ENCODE results near the gene HLA-A. TPM values are rescaled to one million over a fixed set of nuclear protein-coding genes. Genes with fewer than 3 reads are reported as not detected.

Gene HLA-A
- total and polyA plus RNA-seq, 2 of the 13 experiments (the other 11 are each of a cell fraction or from before 2014, with no cell fraction given): 345 to 527 TPM

DNA sequence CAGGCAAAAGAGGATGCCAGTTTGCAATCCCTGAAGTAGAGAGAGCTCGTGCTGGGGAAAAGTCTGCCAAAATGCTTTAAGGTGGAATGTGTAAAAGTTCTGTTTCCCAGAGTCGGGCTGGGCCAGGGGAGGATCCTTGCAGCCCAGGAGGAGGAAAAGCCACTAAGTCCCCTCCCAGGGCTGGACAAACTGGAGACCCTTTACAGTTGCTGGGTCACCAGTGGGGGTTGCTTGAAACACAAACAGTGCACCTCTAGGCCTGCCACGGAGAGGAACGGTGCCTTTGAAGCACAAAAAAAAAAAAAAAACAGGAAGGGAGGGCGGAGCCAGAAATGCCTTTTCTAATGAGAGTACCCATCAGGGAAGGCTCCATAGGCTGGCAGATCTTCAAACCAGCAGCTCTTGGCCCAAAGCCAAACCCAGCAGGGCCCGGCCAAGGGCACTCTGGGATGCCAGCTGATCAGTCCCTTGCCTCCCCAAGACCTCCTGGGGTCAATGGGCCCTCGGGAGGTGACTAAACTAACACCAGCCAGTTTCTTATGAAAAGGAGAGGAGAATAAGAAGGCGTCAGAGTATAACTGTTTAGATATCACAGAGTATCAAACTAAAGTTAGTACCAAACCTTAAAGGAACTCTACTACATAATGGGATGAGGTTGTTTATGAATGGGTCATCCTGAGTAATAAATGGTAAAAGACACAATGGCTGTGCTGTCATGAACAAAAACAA lies 23.7 kb downstream of the HLA-A start (continued):
- TF ChIP-seq RXRB (CRISPR knock-in tag; IDR thresholded peaks at IDR 0.05; ENCODE audit: borderline replicate concordance) (peak; percentile 67), ZSCAN30 (CRISPR knock-in tag; IDR thresholded peaks at IDR 0.05) (no peak), TGIF2 (CRISPR knock-in tag; IDR thresholded peaks at IDR 0.05) (0 out of 2 replicates have a peak, but pooled peaks have one; percentile 37), SALL2 (CRISPR knock-in tag; IDR thresholded peaks at IDR 0.05) (no peak), GABPB1 (CRISPR knock-in tag; IDR thresholded peaks at IDR 0.05) (peak; percentile 51), IKZF1 (IDR thresholded peaks at IDR 0.05) (no peak), ZNF761 (CRISPR knock-in tag; conservative IDR thresholded peaks at IDR 0.05) (no peak; the same call in 1 of the 2 replicates), TCF7 (IDR thresholded peaks at IDR 0.05; ENCODE audit: low read depth) (peak; percentile 96), SP4 (CRISPR knock-in tag; IDR thresholded peaks at IDR 0.05) (no peak; the same call in 1 of the 2 replicates), POLR2G (IDR thresholded peaks at IDR 0.05; ENCODE audit: low read depth, low read length) (peak; percentile 81), KDM5A (IDR thresholded peaks at IDR 0.05; ENCODE audit: borderline replicate concordance, low read length) (no peak), STAT5B (CRISPR knock-in tag; IDR thresholded peaks at IDR 0.05) (no peak), ZSCAN12 (CRISPR knock-in tag; IDR thresholded peaks at IDR 0.05) (no peak), FOXA3 (CRISPR knock-in tag; IDR thresholded peaks at IDR 0.05) (peak; percentile 66), STAT6 (CRISPR knock-in tag; IDR thresholded peaks at IDR 0.05; ENCODE audit: borderline replicate concordance) (0 out of 2 replicates have a peak, but pooled peaks have one; percentile 71), HOMEZ (CRISPR knock-in tag; IDR thresholded peaks at IDR 0.05; ENCODE audit: low read depth) (no peak), ZNF484 (CRISPR knock-in tag; IDR thresholded peaks at IDR 0.05; ENCODE audit: borderline replicate concordance, low read depth) (no peak), HOXA9 (CRISPR knock-in tag; IDR thresholded peaks at IDR 0.05; ENCODE audit: borderline replicate concordance) (no peak), ZNF790 (CRISPR knock-in tag; IDR thresholded peaks at IDR 0.05; ENCODE audit: borderline replicate concordance) (no peak)
- TF ChIP-seq, protein P1, sequence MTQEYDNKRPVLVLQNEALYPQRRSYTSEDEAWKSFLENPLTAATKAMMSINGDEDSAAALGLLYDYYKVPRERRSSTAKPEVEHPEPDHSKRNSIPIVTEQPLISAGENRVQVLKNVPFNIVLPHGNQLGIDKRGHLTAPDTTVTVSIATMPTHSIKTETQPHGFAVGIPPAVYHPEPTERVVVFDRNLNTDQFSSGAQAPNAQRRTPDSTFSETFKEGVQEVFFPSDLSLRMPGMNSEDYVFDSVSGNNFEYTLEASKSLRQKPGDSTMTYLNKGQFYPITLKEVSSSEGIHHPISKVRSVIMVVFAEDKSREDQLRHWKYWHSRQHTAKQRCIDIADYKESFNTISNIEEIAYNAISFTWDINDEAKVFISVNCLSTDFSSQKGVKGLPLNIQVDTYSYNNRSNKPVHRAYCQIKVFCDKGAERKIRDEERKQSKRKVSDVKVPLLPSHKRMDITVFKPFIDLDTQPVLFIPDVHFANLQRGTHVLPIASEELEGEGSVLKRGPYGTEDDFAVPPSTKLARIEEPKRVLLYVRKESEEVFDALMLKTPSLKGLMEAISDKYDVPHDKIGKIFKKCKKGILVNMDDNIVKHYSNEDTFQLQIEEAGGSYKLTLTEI (CRISPR knock-in tag; conservative IDR thresholded peaks at IDR 0.05): no peak
- TF ChIP-seq, protein P2, sequence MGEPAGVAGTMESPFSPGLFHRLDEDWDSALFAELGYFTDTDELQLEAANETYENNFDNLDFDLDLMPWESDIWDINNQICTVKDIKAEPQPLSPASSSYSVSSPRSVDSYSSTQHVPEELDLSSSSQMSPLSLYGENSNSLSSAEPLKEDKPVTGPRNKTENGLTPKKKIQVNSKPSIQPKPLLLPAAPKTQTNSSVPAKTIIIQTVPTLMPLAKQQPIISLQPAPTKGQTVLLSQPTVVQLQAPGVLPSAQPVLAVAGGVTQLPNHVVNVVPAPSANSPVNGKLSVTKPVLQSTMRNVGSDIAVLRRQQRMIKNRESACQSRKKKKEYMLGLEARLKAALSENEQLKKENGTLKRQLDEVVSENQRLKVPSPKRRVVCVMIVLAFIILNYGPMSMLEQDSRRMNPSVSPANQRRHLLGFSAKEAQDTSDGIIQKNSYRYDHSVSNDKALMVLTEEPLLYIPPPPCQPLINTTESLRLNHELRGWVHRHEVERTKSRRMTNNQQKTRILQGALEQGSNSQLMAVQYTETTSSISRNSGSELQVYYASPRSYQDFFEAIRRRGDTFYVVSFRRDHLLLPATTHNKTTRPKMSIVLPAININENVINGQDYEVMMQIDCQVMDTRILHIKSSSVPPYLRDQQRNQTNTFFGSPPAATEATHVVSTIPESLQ (CRISPR knock-in tag; conservative IDR thresholded peaks at IDR 0.05): no peak

Data from HepG2 (cell line).